HepG2 (cell line): ENCODE data around the gene PDE9A. TPM values are rescaled to one million over a fixed set of nuclear protein-coding genes. Genes with fewer than 3 reads are reported as not detected.

ENCODE experiments used
- ATAC-seq: fragments of 200-7000 bp; cut with Tn5 transposase; 3 replicates; pipeline ENCODE4 v1.9.1; 2020; ENCODE audit warnings: mild to moderate bottlenecking, moderate library complexity
- BruUV-seq: library from RNA; stranded (reverse); fragments of 400-500 nt; replicated peaks from 2 replicates; lab custom pipeline; 2021; lab: Mats Ljungman, UMichigan
- CTCF ChIA-PET: fragments of 300-600 bp; formaldehyde crosslinking; extraction: SDS; loops from one replicate; lab custom pipeline; 2021; ENCODE audit warnings: low total read pairs, inconsistent platforms, low intra/inter-chr PET ratio; lab: Yijun Ruan, JAX
- POLR2A ChIA-PET: fragments of 350-600 bp; sonication (Branson Sonifier 250); formaldehyde crosslinking; loops from one replicate; lab custom pipeline; 2020; ENCODE audit warnings: antibody characterized with exemption, inconsistent platforms; lab: Yijun Ruan, JAX
- DNase-seq: peaks from one replicate; pipeline ENCODE4 v3.0.0-alpha.2; 2015; ENCODE audit warnings: low spot score
- FAIRE-seq: peaks from 3 replicates; lab custom pipeline; 2011; peaks lifted over from hg19 to GRCh38; lab: Jason Lieb, UNC
- H2AFZ ChIP-seq: one replicate; pipeline ENCODE4 v1.6.1; 2011; ENCODE audit warnings: low read length, inconsistent platforms
- H3K27ac ChIP-seq: fragments of 300-600 bp; 3 replicates; pipeline ENCODE4 v1.8.0; 2011; ENCODE audit warnings: mixed run types, mild to moderate bottlenecking, mixed read lengths, low read length, inconsistent platforms; ENCODE audit not compliant: insufficient read depth; ENCODE audit errors: extremely low read length
- H3K27me3 ChIP-seq, 2 experiments: fragments of 200-600 bp in 1 of 2; 2 replicates in 1 of 2; 3 replicates in 1 of 2; pipeline versions ENCODE4 v1.6.0 to v1.8.0; 2011; ENCODE audit warnings: low read length in 2 of 2, mild to moderate bottlenecking in 2 of 2, moderate library complexity in 2 of 2, inconsistent platforms in 1 of 2; ENCODE audit not compliant: insufficient read depth in 2 of 2, control insufficient read depth in 1 of 2
- H3K36me3 ChIP-seq, 2 experiments: fragments of 200-600 bp in 1 of 2; replicated peaks in 1 of 2; 2 replicates in 1 of 2; 3 replicates in 1 of 2; pipeline versions ENCODE4 v1.5.1 to v1.8.0; 2011; ENCODE audit warnings: low read length in 2 of 2, inconsistent platforms in 1 of 2; ENCODE audit not compliant: insufficient read depth in 2 of 2, control insufficient read depth in 1 of 2
- H3K4me1 ChIP-seq: 2 replicates; pipeline ENCODE4 v1.5.1; 2012; ENCODE audit warnings: low read length, inconsistent platforms; ENCODE audit not compliant: insufficient read depth
- H3K4me2 ChIP-seq: 2 replicates; pipeline ENCODE4 v1.6.0; 2011; ENCODE audit warnings: low read depth, low read length, inconsistent platforms
- H3K4me3 ChIP-seq, 3 experiments: fragments of 200-600 bp in 1 of 3; sonication (generic), shearing (Covaris generic) in 1 of 3; replicated peaks in 1 of 3; 2 replicates each; pipeline ENCODE4 v1.5.1; 2011 to 2016; ENCODE audit warnings: low read length in 3 of 3, inconsistent platforms in 2 of 3, low read depth in 2 of 3, mild to moderate bottlenecking in 2 of 3, control low read depth in 1 of 3, mixed read lengths in 1 of 3; ENCODE audit not compliant: insufficient read depth in 1 of 3
- H3K79me2 ChIP-seq: one replicate; pipeline ENCODE4 v1.6.1; 2011; ENCODE audit warnings: low read length, inconsistent platforms; ENCODE audit not compliant: insufficient read depth
- H3K9ac ChIP-seq: 2 replicates; pipeline ENCODE4 v1.6.0; 2011; ENCODE audit warnings: mild to moderate bottlenecking, low read depth, low read length, inconsistent platforms; ENCODE audit not compliant: insufficient read depth
- H3K9me3 ChIP-seq: 2 replicates; pipeline ENCODE4 v1.5.1; 2012; ENCODE audit warnings: mild to moderate bottlenecking, low read length
- H4K20me1 ChIP-seq: 2 replicates; pipeline ENCODE4 v1.6.0; 2011; ENCODE audit warnings: inconsistent platforms, mild to moderate bottlenecking, low read length, moderate library complexity; ENCODE audit not compliant: insufficient read depth
- AFF4 ChIP-seq: sonication (generic); formaldehyde crosslinking; IDR thresholded peaks from 2 replicates; pipeline ENCODE4 v1.4.0; 2020; ENCODE audit warnings: missing genetic modification reagents
- ESRRA ChIP-seq: sonication (generic); formaldehyde crosslinking; IDR thresholded peaks from 2 replicates; pipeline ENCODE4 v1.5.1; 2020; ENCODE audit warnings: mild to moderate bottlenecking, low read depth, missing genetic modification reagents
- MBNL3 ChIP-seq: fragments of 250-450 bp; sonication (Bioruptor Pico); conservative IDR thresholded peaks from 2 replicates; pipeline ENCODE4 v1.8.0; 2022; ENCODE audit warnings: mild to moderate bottlenecking, inconsistent platforms
- ZFP91 ChIP-seq: sonication (generic); formaldehyde crosslinking; IDR thresholded peaks from 2 replicates; pipeline ENCODE4 v1.9.0; 2022; ENCODE audit warnings: missing genetic modification reagents, mild to moderate bottlenecking, borderline replicate concordance
- ZNF235 ChIP-seq: sonication (generic); formaldehyde crosslinking; IDR thresholded peaks from 2 replicates; pipeline ENCODE4 v1.8.1; 2023; ENCODE audit warnings: mild to moderate bottlenecking, missing genetic modification reagents, borderline replicate concordance
- ZNF564 ChIP-seq: sonication (generic); formaldehyde crosslinking; IDR thresholded peaks from 2 replicates; pipeline ENCODE4 v1.8.1; 2023; ENCODE audit warnings: mild to moderate bottlenecking, missing genetic modification reagents
- ZNF609 ChIP-seq: sonication (generic); formaldehyde crosslinking; IDR thresholded peaks from 2 replicates; pipeline ENCODE4 v1.4.0; 2020; ENCODE audit warnings: mild to moderate bottlenecking, missing genetic modification reagents, borderline replicate concordance
- ZNF777 ChIP-seq: sonication (generic); formaldehyde crosslinking; IDR thresholded peaks from 2 replicates; pipeline ENCODE4 v1.4.0; 2020; ENCODE audit warnings: missing genetic modification reagents
- ZSCAN29 ChIP-seq: sonication (generic); formaldehyde crosslinking; conservative IDR thresholded peaks from 2 replicates; pipeline ENCODE4 v1.4.0; 2020; ENCODE audit warnings: mild to moderate bottlenecking, missing genetic modification reagents
- WGBS: methylation state at CpG from one replicate; pipeline ENCODE4 v1.1.6; 2017; ENCODE audit warnings: low lambda C conversion rate; 5-methylcytosine and 5-hydroxymethylcytosine counted together
- in situ Hi-C: cut with HindIII; loops from 2 replicates; pipeline ENCODE4 v1.10.0; 2017; ENCODE audit warnings: low pct_unique_long_range_greater_than_20kb; ENCODE audit not compliant: extremely low pct_ligation_motif_present
- intact Hi-C: fragments of 100-400 bp; cut with micrococcal nuclease; formaldehyde crosslinking; loops from one replicate; pipeline ENCODE4 v1.10.0; 2022; ENCODE audit not compliant: unreplicated experiment
- polyA plus RNA-seq, 8 experiments: library from polyadenylated mRNA; depleted of rRNA in 3 of 8; stranded (reverse) in 7 of 8; unstranded in 1 of 8; fragments of >200 nt; fragmentation: Illumina TruSeq in 4 of 8; extraction: Trizol in 4 of 8; gene quantifications; 2 replicates each; pipeline versions ENCODE4 v1.2.1 to v1.2.3, GENCODE V29; 2011 to 2016; ENCODE audit warnings: low read depth in 4 of 8, missing spikeins in 1 of 8, mixed read lengths in 1 of 8; ENCODE audit not compliant: insufficient read depth in 1 of 8
- total RNA-seq, 5 experiments: library from RNA; depleted of rRNA; stranded (reverse); fragments of >200 nt; fragmentation: Illumina TruSeq; extraction: Trizol; gene quantifications; 2 replicates each; pipeline ENCODE4 v1.2.3, GENCODE V29; 2016; ENCODE audit warnings: low read depth in 1 of 5

The PDE9A gene
- total and polyA plus RNA-seq, 2 of the 13 experiments (the other 11 are each of a cell fraction or from before 2014, with no cell fraction given) = 4.6 to 19.7 TPM

- Histone ChIP-seq H3K9me3 (no peaks in the 10 kb centered on the region), H2AFZ (no peak overlapping the region), H3K4me1 (no peaks in the 10 kb centered on the region), H3K9ac (no peak overlapping the region), H3K4me2 (no peak overlapping the region), H3K27me3 (no peaks in the 10 kb centered on the region), H3K27ac (no peak overlapping the region), H3K79me2 (no peaks in the 10 kb centered on the region), H3K36me3 (peaks cover 0 to 7% of the 10 kb centered on the region in 2 experiments; a peak in 2 of 5 replicates), H3K4me3 (no peak overlapping the region), H4K20me1 (no peaks in the 10 kb centered on the region)
- TF ChIP-seq ZNF564 (CRISPR knock-in tag) = no peak
- no peak for TF ChIP-seq ZFP91 (CRISPR knock-in tag)
- TF ChIP-seq ESRRA (CRISPR knock-in tag) = no peak
- TF ChIP-seq ZNF609 (CRISPR knock-in tag) = no peak
- no peak for TF ChIP-seq ZNF777 (CRISPR knock-in tag)
- TF ChIP-seq ZSCAN29 (CRISPR knock-in tag) = no peak
- no peak for TF ChIP-seq MBNL3 (CRISPR knock-in tag)
- no peak for TF ChIP-seq ZNF235
- no peak for TF ChIP-seq AFF4
- FAIRE-seq (no peak), DNase-seq (no peak), ATAC-seq (no peak)
- ChIA-PET POLR2A (no interaction called here), CTCF (no interaction called here)
- BruUV-seq = no TSS peak
- intact Hi-C loops (no loop called here), in situ Hi-C loops (no loop called here)
- 93% methylated on average over 16 of the region's 19 CpGs for WGBS
Measured at GRCh38 chr21:42683371-42684108, 30.1 kb downstream of the PDE9A start.
